Astrocyte (in vitro differentiated cells and primary cell): ENCODE measurements around the gene METTL23.

Experiments used
- CTCF ChIP-seq: IDR thresholded peaks from 2 replicates; pipeline ENCODE4 v1.5.1; 2011; ENCODE audit warnings: low read depth, mild to moderate bottlenecking, inconsistent platforms, low read length, moderate library complexity; ENCODE audit not compliant: insufficient read depth
- EZH2 ChIP-seq: IDR thresholded peaks from 2 replicates; pipeline ENCODE4 v1.6.1; 2012; ENCODE audit warnings: mild to moderate bottlenecking, low read length, inconsistent platforms; ENCODE audit not compliant: insufficient read depth

GRCh38 chr17:76733618-76733957 lies 6.9 kb downstream of the METTL23 start:
- no peak for TF ChIP-seq CTCF
- TF ChIP-seq EZH2, result no peak
